Large intestine (tissue), 12 donors: Measurements from ENCODE around the gene CHODL. TPM values are rescaled to one million over a fixed set of nuclear protein-coding genes. Genes with fewer than 3 reads are reported as not detected.

Source experiments
- DNase-seq, 2 donors: peaks; one replicate each; pipeline versions ENCODE4 v3.0.0 to v3.0.0-alpha.2; 2013
- H3K27ac ChIP-seq: one replicate; pipeline ENCODE4 v1.5.1; 2013; ENCODE audit warnings: low read length
- H3K27me3 ChIP-seq: 2 replicates; pipeline ENCODE4 v1.6.1; 2013; ENCODE audit warnings: low read length; ENCODE audit not compliant: control insufficient read depth, insufficient read depth
- H3K36me3 ChIP-seq: 2 replicates; pipeline ENCODE4 v1.6.1; 2013; ENCODE audit warnings: low read length; ENCODE audit not compliant: control insufficient read depth, insufficient read depth
- H3K4me1 ChIP-seq: one replicate; pipeline ENCODE4 v1.6.1; 2013; ENCODE audit warnings: low read length; ENCODE audit not compliant: control insufficient read depth, insufficient read depth
- H3K4me3 ChIP-seq: one replicate; pipeline ENCODE4 v1.5.1; 2013; ENCODE audit warnings: low read length
- H3K9me3 ChIP-seq: one replicate; pipeline ENCODE4 v1.6.1; 2013; ENCODE audit warnings: mild to moderate bottlenecking, low read depth, low read length, moderate library complexity; ENCODE audit not compliant: control insufficient read depth
- WGBS: methylation state at CpG from one replicate; pipeline ENCODE4 v1.1.5; 2013; ENCODE audit warnings: low lambda C conversion rate; ENCODE audit not compliant: insufficient coverage; 5-methylcytosine and 5-hydroxymethylcytosine counted together
- long read RNA-seq, 11 donors: transcript quantifications; one replicate each; lab custom pipeline, GENCODE V29; 2026
- polyA plus RNA-seq: library from polyadenylated mRNA; unstranded; fragments of 120-200 nt; gene quantifications from one replicate; pipeline ENCODE4 v1.2.1, GENCODE V29; 2013

Gene CHODL
- polyA plus RNA-seq = 1.2 TPM
- long read RNA-seq, donor 1, partial matches to known transcripts = 0 of 1 reads
- long read RNA-seq, donor 1, other reads (novel, unspliced or antisense) = 0 of 1 reads
- long read RNA-seq, donor 2, partial matches to known transcripts = 0 of 1 reads
- long read RNA-seq, donor 2, other reads (novel, unspliced or antisense) = 0 of 1 reads
- long read RNA-seq, donor 3, partial matches to known transcripts = 0 of 1 reads
- long read RNA-seq, donor 3, other reads (novel, unspliced or antisense) = 0 of 1 reads
- long read RNA-seq, donor 4 = 0 reads
- long read RNA-seq, donor 5, partial matches to known transcripts = 0 of 4 reads
- long read RNA-seq, donor 5, other reads (novel, unspliced or antisense) = 0 of 4 reads
- long read RNA-seq, donor 6 = 0 reads
- long read RNA-seq, donor 7, transcript CHODL-201 (6 exons, 2,548 nt) = major isoform, 7 of 7 reads
- long read RNA-seq, donor 7, partial matches to known transcripts = 0 of 7 reads
- long read RNA-seq, donor 7, other reads (novel, unspliced or antisense) = 0 of 7 reads
- long read RNA-seq, donor 8, partial matches to known transcripts = 0 of 1 reads
- long read RNA-seq, donor 8, other reads (novel, unspliced or antisense) = 0 of 1 reads
- long read RNA-seq, donor 9, partial matches to known transcripts = 0 of 1 reads
- long read RNA-seq, donor 9, other reads (novel, unspliced or antisense) = 0 of 1 reads
- long read RNA-seq, donor 10 = 0 reads
- long read RNA-seq, donor 11 = 0 reads

- peaks cover 24% of the 10 kb centered on the region for H3K27me3 ChIP-seq
- no peaks in the 10 kb centered on the region for H3K9me3 ChIP-seq
- peaks cover 3% of the 10 kb centered on the region for H3K4me1 ChIP-seq
- H3K27ac ChIP-seq = no peak within 1 kb of the TSS
- peak; percentile 2 for DNase-seq
- WGBS = 0% methylated on average over 6 of the region's 72 CpGs
- no peaks in the 10 kb centered on the region for H3K36me3 ChIP-seq
- peak within 1 kb of the TSS; percentile 18 for H3K4me3 ChIP-seq
These were observed at the start of gene CHODL for GRCh38 chr21:18244671-18245463. CHODL (plus strand) TSS chr21:18244833; CDS start chr21:18245224, 391 bp downstream.

- Histone ChIP-seq H3K36me3 (no peaks in the 10 kb centered on the region), H3K4me3 (no peak overlapping the region), H3K27me3 (no peaks in the 10 kb centered on the region), H3K9me3 (no peaks in the 10 kb centered on the region), H3K27ac (no peak overlapping the region), H3K4me1 (no peaks in the 10 kb centered on the region)
- WGBS = no CpG with 5 or more reads among the region's 1 CpG
- no peak for DNase-seq
These were observed 39.7 kb upstream of the CHODL start for GRCh38 chr21:18204931-18205330.

- H3K36me3 ChIP-seq = no peaks in the 10 kb centered on the region
- H3K4me3 ChIP-seq = no peak overlapping the region
- H3K27ac ChIP-seq = no peak overlapping the region
- WGBS = 80% methylated on average over 1 of the region's 1 CpG
- DNase-seq = no peak
- no peaks in the 10 kb centered on the region for H3K4me1 ChIP-seq
- no peaks in the 10 kb centered on the region for H3K27me3 ChIP-seq
- no peaks in the 10 kb centered on the region for H3K9me3 ChIP-seq
These were observed 26.3 kb upstream of the CHODL start for GRCh38 chr21:18218331-18218730.

- no peak overlapping the region for H3K4me3 ChIP-seq
- no peak overlapping the region for H3K27ac ChIP-seq
- H3K9me3 ChIP-seq = no peaks in the 10 kb centered on the region
- no peak for DNase-seq
- H3K36me3 ChIP-seq = no peaks in the 10 kb centered on the region
- no peaks in the 10 kb centered on the region for H3K4me1 ChIP-seq
- no peaks in the 10 kb centered on the region for H3K27me3 ChIP-seq
These were observed 24.1 kb upstream of the CHODL start for GRCh38 chr21:18220498-18220897.

DNA sequence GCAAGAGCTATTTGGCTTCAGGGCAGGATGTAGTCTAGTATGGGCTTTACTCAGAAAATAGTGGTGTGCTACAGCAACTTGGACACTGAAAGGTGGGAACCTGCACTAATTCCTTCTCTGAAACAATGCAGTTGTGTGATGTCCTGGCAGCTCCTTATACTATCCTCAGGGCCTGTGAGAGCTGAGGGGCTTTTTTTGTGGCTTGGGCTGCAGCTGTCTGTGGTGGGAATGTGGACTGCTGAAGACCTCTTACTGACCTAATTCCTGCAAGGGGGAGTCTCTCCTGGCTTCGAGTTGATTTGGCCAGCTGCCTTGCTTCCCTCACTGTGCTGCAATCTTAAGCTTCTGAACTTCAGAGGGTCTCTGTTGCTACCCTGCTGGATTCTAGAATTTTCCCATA lies 22.3 kb upstream of the CHODL start:
- Histone ChIP-seq H3K27ac (no peak overlapping the region), H3K9me3 (no peaks in the 10 kb centered on the region), H3K36me3 (no peaks in the 10 kb centered on the region), H3K27me3 (no peaks in the 10 kb centered on the region), H3K4me1 (no peaks in the 10 kb centered on the region), H3K4me3 (no peak overlapping the region)
- no CpG with 5 or more reads among the region's 1 CpG for WGBS
- no peak for DNase-seq

DNA sequence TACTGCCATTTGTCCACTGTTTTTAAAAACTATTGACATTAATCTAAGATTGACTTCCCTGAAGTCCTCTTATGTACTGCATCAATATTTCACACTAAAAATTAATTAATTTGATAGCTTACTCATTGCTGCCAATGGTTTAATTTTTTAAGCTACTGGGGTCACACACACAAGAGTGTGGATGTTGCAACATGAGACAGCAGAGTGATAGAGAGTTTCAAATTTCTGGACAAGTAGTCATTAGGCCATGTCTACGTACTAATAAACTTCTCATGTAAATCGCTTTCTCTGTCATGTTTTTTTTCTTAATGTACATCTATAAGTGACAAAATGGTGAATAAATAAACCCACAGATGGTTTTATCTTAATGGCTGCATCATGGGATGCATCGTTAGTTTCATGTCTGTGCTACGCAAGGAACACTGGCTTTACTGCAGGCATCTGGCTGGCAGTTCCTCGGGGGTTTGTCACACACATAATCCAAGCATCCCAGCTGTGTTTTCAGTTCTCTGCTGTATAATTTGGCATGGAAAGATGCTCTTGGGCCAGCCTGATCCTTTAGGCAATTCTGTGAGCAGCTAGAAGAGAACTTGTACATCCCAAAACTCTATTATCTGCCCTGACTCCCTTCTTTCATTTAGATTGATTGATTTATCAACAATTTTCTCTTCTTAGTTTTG lies 16.4 kb upstream of the CHODL start:
- H3K27me3 ChIP-seq = no peaks in the 10 kb centered on the region
- no peaks in the 10 kb centered on the region for H3K9me3 ChIP-seq
- no peaks in the 10 kb centered on the region for H3K4me1 ChIP-seq
- H3K4me3 ChIP-seq = no peak overlapping the region
- no peak for DNase-seq
- H3K36me3 ChIP-seq = no peaks in the 10 kb centered on the region
- 67% methylated on average over 1 of the region's 5 CpGs for WGBS
- no peak overlapping the region for H3K27ac ChIP-seq

DNA sequence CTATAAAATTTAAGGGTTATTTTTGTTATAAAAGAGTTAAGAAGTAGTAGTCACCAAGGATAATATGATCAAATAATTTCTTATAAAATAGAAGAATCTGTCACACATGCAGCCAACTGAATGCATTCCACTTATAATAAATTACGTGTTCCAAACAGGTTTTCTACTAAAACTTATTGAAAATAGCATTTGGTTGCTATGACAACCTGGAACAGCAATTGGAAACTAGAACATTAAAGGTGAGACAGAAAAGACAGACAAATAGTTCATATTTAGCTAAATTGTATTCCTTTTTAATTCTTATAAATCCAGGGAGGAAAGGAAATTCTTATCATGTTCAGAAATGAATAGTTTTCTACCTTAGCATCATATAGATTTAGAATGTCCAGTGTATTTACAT lies 9.1 kb upstream of the CHODL start:
- Histone ChIP-seq H3K9me3 (no peaks in the 10 kb centered on the region), H3K27ac (no peak overlapping the region), H3K4me3 (no peak overlapping the region), H3K27me3 (no peaks in the 10 kb centered on the region), H3K4me1 (no peaks in the 10 kb centered on the region), H3K36me3 (no peaks in the 10 kb centered on the region)
- DNase-seq = no peak
- WGBS = 100% methylated on average over 1 of the region's 1 CpG

- DNase-seq = peak; percentile 1 to 16
- no CpG with 5 or more reads among the region's 22 CpGs for WGBS
- Histone ChIP-seq H3K9me3 (no peaks in the 10 kb centered on the region), H3K27me3 (peaks cover 24% of the 10 kb centered on the region), H3K27ac (no peak overlapping the region), H3K36me3 (no peaks in the 10 kb centered on the region), H3K4me3 (peak overlapping the region; percentile 18), H3K4me1 (peaks cover 3% of the 10 kb centered on the region)
These were observed 883 bp downstream of the CHODL start for GRCh38 chr21:18245464-18245967.

GRCh38 chr21:18248171-18248570 lies 3.5 kb downstream of the CHODL start:
- no peak overlapping the region for H3K4me3 ChIP-seq
- no peak overlapping the region for H3K27ac ChIP-seq
- peaks cover 3% of the 10 kb centered on the region for H3K4me1 ChIP-seq
- peaks cover 20% of the 10 kb centered on the region for H3K27me3 ChIP-seq
- no peaks in the 10 kb centered on the region for H3K36me3 ChIP-seq
- no peak for DNase-seq
- H3K9me3 ChIP-seq = no peaks in the 10 kb centered on the region
- no CpG with 5 or more reads among the region's 1 CpG for WGBS

- no peaks in the 10 kb centered on the region for H3K36me3 ChIP-seq
- no peak overlapping the region for H3K27ac ChIP-seq
- H3K4me1 ChIP-seq = no peaks in the 10 kb centered on the region
- H3K9me3 ChIP-seq = no peaks in the 10 kb centered on the region
- no peak for DNase-seq
- no peak overlapping the region for H3K4me3 ChIP-seq
- WGBS = no CpG with 5 or more reads among the region's 2 CpGs
- H3K27me3 ChIP-seq = peaks cover 12% of the 10 kb centered on the region
These were observed 5.0 kb downstream of the CHODL start for GRCh38 chr21:18249672-18250071.
